Kidney tubule cell (primary cell): ENCODE results near the gene GTPBP6.
"Not testable (repeated sequence)": the region's sequence is repeated elsewhere in the genome, so short reads cannot be mapped to it uniquely, and the experiment has no call there.

Source experiments
- DNase-seq: peaks from one replicate; pipeline ENCODE4 v3.0.0-alpha.2; 2018; ENCODE audit warnings: low spot score

The GTPBP6 gene

DNA sequence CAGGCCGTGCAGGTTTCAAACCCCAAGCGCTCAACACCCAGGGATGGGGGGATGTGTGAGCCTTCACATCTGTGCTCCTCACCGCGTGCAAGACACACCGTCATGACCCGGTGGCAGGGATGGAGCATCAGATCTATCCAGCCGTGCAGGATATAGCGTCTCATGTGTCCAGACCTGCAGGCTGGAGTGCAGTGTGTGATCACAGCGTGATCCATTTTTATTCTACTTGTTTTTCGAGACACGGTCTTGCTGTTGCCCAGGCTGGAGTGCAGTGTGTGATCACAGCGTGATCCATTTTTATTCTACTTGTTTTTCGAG lies 32.7 kb upstream of the GTPBP6 start:
- not testable (repeated sequence) for DNase-seq

DNA sequence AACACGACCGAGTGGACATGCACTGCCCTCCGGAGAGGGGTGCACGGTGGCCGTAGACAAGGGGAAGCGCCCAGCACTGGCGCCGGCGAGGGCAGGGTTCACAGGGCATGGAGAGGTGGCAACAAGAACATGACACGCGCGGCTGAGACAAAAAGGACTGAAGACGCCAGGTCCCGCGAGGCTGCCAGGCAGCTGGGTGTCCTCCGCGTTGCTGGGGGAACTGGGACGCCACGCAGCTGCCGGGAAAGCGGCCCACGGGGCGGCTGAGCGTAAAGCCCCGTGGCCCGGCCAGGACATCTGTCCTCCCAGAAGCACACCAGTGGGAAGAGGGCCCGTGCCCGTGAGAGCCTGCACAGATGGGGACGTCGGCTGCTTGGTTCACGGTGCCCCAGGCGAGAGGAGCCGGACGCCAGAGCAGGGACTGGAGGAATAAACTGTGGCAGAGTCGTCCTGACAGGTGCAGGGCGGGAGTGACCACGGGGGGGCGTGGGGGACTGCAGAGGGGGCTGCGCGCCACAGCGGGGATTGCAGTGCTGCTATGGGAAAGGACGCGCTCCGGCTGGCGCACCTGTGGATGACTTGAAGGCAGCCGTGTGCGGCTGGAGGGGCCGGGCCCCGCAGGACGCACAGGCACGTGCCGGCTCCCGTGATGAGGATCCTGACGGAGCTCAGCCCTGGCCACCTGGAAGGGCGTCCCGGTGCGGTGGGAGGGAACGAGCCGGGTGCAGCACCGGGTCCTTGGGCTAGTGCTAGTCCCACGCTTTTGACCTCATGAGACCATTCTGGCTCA lies 32.1 kb upstream of the GTPBP6 start:
- DNase-seq, result no peak

DNA sequence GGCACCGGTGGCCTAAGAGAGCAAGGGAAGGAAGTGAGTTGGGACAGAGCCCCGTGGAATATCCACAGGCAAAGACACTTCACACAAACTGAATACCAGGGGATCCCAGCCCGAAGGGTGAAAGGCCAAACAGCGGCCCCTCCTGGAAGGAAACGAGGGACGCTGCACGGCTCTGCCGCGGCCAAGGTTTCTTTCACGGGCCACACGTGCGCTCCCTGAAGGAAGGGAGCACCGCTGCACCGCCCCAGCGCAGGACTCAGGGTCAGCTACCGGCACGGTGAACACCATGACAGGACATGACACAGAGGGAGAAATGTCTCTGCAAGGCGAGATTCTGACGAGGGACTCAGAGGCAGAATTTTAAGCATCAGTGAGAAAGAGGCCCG lies 31.5 kb upstream of the GTPBP6 start:
- DNase-seq, result no peak

DNA sequence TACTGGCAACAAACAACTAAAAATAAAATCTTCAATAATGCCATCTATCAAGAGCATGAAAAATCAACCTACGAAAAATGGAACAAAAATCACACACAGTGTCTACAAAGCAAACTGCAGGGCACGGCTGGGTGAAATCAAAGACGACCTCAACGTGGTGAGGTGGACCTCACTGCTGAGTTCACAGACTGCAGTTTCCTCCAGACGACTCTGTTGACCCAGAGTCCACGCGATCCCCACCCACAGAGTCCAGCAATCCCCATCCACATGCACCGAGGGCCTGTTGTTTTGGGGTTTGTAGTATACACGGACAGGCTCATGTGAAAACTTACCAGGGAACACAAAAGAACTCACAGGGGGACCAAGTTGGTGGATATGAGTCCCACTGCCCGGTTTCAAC lies 31.1 kb upstream of the GTPBP6 start:
- DNase-seq, result no peak

DNA sequence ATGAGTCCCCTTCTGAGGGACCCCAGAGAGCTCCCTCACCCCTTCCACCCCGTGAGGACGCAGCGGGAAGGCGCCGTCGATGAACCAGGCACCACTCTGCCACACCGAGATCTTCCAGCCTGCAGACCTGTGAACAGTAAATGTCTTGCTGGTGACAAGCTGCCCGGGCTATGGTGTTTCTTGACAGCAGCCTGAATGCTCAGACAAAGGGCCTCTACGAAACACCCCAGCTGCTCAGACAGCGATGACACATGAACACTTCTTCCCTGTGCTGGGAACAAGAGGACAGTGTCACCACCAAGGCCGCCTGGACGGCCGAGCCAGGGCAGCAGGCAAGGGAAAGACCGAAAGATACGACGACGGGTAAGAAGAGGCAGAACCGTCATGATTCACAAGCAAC lies 30.6 kb upstream of the GTPBP6 start:
- DNase-seq, result no peak

DNA sequence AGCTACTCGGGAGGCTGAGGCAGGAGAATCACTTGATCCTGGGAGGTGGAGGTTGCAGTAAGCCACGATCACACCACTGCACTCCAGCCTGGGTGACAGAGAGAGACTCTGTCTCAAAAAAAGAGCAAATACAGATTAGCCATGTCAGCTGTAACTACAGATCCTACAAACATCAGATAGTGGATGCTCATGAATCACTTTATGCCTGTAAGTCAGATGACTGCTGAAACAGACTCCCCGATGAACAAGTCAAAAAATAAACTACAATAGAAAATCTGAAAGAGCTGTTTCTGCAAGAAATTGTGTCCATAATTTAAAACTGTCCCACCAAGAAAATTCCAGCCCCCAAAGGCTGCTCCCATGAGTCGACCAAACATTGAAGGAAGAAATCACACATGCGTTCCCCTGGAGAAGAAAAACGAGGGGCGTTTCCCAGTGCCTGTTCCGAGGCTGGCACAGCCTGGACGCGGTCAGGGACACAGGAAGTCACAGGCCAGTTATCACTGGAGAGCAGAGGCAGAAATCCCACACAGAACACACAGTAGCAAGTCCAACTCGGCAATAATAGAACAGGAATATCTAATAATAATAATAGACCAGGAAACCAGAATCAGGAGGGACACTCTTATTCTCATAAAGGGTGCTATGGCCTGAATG lies 30.0 kb upstream of the GTPBP6 start:
- DNase-seq, result no peak

DNA sequence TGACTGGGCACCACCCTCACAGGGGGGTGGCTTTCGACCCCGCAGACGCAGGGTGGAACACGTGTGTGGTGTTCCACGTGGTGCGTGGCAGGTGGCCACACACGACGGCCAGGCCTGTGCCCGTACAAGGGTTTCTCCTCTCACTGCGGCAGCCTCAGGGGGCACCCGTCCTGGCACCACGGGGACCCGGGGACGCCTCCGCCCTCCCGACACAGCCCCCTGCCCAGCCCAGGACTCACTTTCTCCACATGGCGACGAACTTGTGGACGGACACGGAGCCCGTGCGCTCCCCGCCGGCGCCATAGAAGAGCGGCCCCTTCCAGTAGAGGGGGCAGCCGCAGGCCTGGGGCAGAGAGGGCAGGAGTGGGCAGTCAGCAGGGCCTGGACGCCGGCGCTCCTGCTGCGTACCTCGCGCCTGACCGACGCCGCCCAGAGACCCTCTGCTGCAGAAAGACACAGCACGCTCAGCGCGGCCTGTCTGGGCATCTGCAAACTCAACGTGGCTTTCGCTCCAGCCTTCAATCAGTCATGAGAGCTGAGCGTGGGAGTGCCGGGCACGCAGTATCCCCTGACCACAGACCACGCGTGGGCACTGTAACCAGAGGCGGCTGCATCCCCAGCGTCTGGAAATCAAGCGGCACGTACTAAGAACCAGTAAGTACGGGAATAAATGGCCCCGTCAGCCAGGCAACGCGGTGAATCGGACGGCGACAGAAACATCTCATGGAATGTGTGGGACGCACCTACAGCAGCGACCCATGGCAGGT lies 28.9 kb upstream of the GTPBP6 start:
- DNase-seq, result no peak

DNA sequence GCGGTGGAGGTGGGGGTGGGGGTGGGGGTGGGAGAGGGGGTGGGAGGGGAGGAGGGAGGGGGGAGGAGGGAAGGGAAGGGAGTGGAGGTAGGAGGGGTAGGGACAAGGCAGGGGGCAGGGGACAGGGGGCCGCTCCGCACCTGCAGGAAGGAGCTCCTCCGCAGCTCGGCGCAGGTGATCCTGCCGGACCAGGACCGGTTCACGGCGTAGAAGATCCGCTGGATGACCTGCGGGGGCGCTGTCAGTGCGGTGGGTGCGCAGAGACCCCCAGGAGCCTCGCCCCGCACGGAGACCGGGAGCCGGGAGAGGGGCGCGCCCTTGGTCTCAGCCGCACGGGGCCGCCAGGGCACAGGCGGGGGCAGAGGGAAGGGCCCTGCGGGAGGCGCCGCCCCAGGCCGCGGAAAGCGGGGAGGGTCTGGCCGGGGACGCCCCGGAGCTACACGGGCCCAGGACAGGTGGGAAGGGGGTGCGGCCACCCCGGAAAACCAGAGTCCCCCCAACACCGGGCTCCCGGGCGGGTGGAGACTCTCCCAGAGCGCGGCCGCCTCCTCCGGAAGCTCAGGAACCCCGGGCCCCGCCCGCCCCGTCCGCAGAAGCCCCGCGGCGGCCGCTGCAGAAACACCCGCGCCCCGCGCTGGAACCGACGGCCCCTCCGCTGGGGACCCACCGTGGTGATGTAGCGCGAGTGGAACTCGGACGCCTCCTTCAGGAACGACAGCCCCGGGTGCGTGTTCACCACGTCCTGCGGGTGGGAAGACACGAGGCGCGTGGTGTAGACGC lies 27.6 kb upstream of the GTPBP6 start:
- no peak for DNase-seq

DNA sequence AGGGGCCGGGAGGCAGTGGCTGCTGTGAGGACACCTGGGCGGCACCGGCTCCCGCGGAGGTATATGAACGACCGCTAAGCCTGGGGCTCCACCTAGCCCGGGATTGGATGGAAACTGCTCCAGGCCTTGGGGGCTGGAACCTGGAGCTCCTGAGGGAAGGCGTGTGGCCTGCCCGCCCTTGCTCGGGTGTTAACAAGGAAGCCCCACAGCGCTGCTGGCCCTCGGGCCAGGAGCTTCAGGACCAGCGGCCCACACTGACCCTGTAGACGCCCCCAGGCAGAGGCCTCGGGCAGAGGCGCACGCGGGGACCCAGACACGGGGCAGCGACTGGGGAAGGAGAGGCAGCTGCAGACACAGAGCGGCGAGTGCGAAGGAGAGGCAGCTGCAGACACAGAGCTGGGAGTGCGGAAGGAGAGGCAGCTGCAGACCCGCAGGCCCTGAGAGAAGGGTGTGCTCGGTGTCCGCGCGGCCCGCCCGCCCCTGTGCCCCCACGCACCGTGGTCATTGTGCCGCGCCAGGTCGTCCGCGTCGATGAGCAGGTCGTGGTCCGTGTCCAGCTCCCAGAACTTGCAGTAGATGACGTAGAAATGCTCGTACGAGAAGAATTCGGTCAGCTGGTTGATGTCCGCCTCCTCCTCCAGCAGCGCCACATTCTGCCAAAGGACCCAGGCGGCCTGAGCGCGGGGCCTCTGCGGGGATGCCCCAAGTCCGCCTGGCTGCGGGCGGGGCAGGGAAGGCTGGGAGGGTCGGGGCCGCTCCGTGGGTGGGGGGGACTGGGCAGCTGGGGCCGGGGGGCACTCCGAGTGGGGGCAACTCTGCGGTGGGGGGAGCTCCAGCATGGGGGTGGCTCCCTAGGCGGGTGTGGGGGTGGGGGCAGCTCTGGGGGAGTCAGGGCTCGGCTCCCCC lies 26.7 kb upstream of the GTPBP6 start:
- no peak for DNase-seq

DNA sequence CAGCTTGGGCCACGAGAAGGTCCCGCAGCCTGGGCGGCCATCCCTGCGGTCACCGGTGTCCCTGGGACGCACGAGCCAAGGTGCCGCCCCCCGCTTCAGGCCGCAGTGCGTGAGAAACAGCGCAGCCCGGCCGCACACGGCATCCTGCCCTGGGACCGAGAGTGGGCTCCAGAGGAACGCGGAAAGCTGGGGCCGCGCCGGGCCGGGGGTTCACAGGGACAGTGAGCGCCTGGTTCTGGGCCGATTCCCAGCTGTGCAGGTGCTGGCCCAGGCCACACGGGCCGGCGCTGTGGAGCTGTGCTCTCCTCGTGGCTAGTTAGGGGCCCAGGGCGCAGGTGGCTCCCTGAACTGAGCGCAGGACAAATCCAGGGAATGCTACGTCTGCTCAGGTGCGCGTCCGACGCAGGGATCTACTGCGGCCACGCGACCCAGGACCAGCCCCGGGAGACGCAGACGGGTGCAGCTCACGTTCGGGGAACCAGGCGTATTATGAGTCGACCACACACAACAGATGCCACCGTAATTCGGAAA lies 25.8 kb upstream of the GTPBP6 start:
- no peak for DNase-seq

DNA sequence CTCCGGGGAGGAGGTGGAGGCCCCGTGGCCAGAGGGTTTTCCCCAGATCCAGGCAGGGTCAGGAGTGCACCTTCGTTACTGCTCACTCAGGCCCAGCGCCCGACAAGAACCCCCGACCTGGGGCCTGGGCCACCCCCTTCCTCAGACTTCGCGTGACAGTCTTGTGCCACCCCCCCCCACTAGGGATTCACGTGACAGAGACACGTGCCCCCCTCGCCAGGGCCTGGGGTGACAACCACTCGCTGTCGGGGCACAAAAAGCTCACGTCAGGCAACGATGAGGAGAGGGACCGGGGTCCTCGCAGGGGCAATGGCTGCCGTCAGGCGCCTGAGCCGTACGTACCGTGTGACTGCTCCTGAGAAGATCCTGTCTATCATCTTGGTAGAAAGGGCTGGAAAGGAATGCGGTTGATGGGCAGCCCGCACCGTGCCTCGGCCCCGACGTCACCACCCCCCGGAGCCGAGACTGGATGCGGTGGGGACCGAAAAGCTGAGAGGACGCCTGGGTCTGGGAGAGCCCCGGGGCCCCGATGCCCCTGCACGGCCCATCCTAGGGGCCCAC lies 23.0 kb upstream of the GTPBP6 start:
- DNase-seq, result no peak

DNA sequence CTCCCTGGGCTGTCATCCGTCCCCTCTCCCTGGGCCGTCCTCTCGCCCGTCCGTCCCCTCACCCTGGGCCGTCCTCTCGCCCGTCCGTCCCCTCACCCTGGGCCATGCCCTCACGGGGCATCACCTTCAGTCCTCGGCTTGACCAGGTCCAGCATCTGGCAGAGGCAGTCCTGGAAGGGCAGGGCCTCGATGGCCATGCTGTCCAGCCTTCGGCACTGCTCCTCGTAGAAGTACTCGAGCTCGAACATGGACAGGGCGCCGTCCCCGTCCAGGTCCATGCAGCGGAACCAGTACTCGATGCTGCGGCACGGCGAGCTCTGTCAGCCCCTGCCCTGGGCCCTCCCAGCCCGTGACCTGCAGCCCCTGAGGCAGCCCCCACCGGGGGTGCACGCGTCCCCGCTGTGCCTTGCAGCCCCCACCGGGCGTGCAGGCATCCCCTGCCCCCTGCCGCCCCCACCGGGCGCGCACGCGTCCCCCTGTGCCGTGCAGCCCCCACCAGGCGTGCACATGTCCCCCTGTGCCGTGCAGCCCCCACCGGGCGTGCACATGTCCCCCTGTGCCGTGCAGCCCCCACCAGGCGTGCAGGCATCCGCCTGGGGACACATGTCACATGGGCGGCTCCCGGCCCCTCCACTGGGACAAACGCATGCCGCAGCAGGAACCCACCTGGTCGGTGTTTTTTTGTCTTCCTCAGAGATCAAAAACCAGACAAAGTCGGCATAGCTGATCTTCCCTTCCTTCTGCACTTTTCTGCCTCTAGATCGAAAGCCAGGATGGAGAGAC lies 22.2 kb upstream of the GTPBP6 start:
- DNase-seq, result no peak

DNA sequence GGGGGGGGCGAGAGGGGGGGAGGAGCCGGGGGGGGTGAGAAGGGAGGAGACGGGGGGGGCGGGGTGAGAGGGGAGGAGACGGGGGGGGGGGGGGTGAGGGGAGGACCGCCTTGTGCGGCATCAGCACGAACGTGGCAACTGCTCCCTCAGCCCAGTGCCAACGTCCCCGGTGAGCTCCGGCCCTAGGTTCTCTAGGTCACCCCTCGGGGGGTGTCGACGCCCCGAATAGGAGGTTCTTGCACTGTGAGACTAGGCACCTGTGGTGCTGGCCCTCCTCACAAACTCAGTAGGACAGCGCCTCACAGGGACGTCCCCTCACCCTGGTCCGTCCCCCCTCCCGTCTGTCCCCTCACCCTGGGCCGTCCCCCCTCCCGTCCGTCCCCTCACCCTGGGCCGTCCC lies 21.5 kb upstream of the GTPBP6 start:
- DNase-seq, result no peak

DNA sequence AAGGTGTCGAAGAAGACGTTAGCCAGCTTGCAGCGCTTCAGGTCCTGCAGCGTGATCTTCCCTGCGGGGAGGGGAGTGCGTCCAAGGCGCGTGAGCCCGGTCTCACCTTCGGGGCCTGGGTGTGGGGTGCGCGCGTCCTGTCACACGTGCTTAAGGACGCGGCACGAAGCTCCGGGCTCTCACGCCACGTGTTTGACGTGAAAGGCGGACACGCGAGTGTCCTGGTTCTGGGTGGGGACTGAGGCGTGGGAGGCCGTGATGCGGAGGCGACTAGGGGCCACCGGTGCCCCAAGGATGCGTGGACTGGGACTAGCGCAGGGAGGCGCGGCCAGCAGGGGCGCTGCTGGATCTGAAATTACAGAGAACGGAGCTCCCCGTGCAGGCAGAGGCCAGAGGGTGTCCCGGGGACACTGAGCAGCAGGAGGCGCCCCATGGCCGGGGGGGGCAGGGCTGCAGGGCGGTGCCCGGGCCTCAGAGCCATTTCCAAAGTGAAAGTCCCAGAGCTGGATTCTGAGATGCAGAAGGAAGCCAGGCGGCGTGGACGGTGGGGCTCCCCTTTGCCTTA lies 20.3 kb upstream of the GTPBP6 start:
- no peak for DNase-seq

DNA sequence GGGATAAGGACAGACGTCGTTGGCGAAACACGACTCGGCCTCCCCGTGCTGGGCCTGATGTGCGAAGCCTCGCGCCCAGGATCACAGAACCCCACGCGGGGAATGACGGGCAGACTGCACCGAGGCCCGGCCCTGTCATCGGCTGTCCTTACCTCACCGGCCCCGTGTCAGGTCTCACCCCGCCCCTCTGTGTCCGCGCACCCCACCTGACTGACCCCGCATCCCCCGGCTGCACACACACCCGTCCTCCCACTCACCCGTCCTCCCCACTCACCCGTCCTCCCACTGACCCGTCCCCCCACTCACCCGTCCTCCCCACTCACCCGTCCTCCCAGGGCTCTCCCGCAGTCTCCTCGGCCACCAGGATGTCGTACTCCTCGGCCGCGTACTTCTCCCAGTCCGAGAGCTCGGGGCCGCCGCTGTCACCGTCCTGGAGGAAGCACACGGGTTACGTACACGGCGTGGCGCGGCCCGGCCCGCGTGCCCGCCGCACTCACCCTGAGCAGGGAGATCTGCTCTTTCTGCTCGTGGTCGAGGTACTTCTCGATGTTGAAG lies 19.8 kb upstream of the GTPBP6 start:
- no peak for DNase-seq

DNA sequence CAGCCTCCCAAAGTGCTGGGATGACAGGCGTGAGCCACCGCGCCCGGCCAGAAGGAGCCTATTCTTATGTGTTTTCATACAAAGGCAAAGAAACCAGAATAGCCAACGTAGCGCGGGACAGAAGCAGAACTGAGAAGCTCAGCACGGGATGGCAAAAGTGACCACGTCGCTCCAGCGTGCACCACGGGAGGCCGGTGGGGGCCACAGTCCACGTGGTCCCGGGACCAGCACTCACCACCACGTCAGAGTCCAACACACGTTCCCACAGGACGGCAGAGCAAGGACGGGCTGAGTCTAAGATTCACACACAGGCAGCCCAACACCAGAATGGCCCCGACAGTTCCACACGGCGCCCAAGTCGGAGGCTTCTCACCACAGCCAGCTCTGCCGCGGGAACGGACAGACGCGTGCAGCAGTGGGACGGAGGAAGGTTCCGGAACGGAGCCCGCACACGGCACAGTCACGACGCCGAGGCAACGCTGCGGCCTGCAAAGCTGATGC lies 18.8 kb upstream of the GTPBP6 start:
- DNase-seq, result no peak

DNA sequence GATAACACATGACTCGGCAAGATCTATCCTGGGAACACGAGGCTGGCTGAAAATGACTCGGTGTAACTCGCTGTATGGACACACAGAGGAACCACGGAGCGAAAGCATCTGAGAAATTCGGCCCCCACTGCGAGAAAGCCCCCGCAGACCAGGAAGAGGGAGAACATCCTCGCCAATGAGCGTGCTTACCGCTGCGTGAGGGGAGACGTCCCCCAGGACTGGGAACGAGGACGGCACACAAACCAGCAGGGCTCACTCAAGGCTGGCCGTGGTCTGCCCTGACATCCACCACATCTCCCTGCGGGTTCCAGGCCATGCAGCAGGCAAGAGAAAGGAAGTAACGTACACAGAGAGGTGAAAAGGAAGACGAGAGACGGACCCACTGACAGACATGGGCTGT lies 17.6 kb upstream of the GTPBP6 start:
- no peak for DNase-seq

DNA sequence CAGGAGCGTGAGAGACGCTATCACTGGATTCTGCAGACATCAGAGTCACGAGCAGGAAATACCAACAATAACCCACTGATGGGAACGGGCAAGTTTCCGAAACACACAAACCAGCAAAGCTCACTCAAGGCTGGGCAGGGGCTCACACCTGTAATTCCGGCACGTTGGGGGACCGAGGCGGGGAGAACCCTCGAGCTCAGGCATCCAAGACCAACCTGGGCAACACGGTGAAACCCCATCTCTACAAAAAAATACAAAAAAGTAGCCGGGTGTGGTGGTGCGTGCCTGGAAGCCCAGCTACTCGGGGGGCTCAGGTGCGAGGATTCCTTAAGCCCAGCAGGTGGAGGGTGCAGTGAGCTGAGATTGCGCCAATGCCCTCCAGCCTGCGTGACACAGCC lies 17.2 kb upstream of the GTPBP6 start:
- no peak for DNase-seq
